GM12891 (cell line): ENCODE measurements around the gene SLC25A20.

Experiments used
- POLR2A ChIP-seq: IDR thresholded peaks from 2 replicates; pipeline ENCODE4 v1.6.1; 2011; ENCODE audit warnings: low read depth, low read length, control low read depth
- POLR2AphosphoS5 ChIP-seq: IDR thresholded peaks from 2 replicates; pipeline ENCODE4 v1.6.1; 2011; ENCODE audit warnings: low read depth, low read length, control low read depth
- SPI1 ChIP-seq: IDR thresholded peaks from 2 replicates; pipeline ENCODE4 v1.6.1; 2011; ENCODE audit warnings: low read depth, low read length, control low read depth
- TAF1 ChIP-seq: IDR thresholded peaks from 2 replicates; pipeline ENCODE4 v1.6.1; 2011; ENCODE audit warnings: low read depth, low read length, control low read depth

DNA sequence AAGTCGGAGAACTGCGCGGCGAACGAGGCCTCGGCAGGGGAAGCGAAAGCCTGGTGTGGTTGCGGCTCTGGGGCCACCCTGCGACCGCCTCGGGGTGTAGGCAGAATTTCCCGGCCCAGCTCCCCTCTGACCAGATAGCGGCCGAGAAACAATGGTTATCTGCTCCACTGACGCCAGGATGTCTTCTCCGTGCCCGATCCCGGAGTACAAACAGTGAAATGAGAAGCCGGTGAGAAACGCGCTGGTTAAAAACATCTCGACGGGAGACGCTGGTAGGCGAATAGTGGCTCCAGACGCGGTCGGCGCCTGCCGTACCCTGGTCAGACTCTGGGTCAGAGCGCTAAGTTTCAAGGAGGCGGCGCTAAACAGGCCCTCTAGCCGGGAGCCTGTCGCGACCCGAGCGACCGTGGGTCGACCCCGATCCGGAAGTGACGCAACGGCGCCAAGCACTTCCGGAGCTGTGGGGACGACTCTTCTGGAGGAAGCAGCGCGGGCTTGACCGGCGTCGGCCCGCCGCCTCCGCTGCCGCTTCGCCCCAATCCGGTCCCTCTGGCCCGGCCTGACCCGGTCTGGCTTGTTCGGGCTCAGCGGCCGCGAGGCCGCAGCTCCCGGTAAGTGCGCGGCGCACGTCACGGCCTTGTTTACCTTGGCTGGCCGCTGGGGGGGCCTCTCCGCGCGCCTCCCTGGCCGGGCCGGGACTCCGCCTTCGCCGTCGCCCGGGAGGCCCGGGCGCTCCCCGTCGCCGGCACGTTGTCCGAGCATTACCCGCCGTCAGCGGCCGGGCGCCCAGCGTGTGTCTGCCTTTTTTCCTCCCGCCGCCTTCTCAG, 19.9 kb upstream of the SLC25A20 start, which contains the start of gene ARIH2:
- TF ChIP-seq POLR2AphosphoS5: peak; percentile 72
- peak; percentile 93 for TF ChIP-seq SPI1
- no peak; the same call in 1 of the 2 replicates for TF ChIP-seq TAF1
- peak; percentile 71 for TF ChIP-seq POLR2A
